Fibroblast of pulmonary artery (primary cell): Measurements from ENCODE around the gene RNF4.

Experiments
- DNase-seq: peaks from one replicate; pipeline ENCODE4 v3.0.0-alpha.2; 2010; ENCODE audit warnings: low read depth
- H3K4me3 ChIP-seq: replicated peaks from 2 replicates; pipeline ENCODE4 v1.5.1; 2011; ENCODE audit warnings: low read depth, mild to moderate bottlenecking, control low read depth, low read length, moderate library complexity
- TF ChIP-seq, protein P1 (sequence below): IDR thresholded peaks from 2 replicates; pipeline ENCODE4 v1.5.1; 2011; ENCODE audit warnings: mild to moderate bottlenecking, control low read depth, low read length, inconsistent platforms; ENCODE audit errors: missing control alignments

RNF4 gene

DNA sequence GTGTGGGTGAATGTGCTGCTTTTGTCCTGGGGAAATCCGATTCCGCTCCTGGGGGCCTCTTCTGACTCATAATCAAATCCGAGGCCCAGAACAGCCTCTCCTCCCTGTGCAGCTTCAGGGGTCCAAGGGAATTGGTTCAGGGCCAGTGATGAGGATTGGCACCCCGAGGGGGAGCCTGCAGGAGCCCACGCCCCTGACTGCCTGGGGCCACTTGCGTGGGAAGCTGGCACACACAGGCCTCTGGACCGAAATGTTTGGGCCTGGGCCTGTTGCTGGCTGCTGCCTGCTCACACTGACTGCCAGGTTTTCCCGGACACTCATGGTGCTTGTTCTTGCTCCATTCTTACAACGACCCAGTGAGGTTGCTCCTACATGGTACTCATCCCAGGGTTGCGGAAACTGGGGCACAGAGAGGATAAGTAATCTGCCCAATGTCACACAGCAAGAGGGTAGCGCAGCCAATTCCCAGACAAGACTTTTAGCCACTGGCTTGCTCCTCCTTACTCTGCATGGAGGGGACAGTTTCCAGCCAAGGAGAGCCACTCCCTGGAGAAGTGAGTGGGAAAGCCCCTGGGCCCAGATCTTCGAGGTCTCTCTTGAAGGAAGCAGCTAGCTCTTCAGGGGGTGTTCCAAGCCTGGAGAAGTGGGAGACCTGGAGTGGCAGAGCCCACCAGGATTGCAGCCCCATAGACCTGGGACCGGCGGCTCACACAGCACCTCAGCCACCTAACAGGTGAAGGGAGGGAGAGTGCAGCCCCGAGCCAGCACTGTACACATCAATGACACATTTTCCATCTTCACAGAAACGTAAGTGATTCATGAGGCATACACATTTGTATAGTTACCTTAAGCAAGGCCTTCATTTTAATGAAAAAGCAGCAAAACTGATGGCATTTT lies 29.8 kb upstream of the RNF4 start:
- H3K4me3 ChIP-seq, result no peak overlapping the region

DNA sequence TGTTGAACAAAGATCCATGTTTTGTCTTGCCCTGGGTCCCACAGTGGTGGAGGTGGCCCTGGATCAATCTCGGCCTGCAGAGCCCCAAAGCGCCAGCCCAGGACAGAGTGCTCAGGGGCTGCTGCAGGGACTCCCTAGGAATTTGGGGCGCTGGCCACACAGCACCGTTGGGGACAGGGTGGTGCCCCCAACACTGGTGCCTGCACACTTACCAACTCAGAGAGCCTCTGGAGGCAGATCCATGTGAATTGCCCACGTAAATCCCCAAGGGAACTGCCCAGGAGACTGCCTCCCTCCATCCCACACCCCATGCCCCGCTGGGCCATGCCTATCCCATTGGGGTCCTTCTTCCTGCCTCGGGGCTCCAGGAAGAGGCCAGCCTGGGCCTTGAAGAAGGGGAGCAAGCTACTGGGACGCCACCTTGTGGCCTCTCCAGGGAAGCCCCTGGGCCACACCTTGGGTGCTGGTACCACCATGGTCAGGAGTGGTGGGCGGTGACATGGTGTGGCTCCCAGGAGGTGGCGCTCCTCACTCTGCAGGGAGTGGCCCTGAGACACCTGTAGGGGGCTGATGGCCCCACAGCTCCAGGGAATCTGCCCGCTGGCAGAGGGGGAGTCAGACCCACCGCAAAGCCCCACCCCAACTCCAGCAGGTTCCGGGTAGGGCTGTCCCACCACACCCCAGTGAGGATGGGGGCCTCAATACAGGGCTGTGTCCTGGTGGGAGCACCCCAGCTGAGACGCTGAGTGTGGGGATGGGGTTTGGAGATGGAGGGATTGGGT lies 27.3 kb upstream of the RNF4 start:
- TF ChIP-seq, protein P1, sequence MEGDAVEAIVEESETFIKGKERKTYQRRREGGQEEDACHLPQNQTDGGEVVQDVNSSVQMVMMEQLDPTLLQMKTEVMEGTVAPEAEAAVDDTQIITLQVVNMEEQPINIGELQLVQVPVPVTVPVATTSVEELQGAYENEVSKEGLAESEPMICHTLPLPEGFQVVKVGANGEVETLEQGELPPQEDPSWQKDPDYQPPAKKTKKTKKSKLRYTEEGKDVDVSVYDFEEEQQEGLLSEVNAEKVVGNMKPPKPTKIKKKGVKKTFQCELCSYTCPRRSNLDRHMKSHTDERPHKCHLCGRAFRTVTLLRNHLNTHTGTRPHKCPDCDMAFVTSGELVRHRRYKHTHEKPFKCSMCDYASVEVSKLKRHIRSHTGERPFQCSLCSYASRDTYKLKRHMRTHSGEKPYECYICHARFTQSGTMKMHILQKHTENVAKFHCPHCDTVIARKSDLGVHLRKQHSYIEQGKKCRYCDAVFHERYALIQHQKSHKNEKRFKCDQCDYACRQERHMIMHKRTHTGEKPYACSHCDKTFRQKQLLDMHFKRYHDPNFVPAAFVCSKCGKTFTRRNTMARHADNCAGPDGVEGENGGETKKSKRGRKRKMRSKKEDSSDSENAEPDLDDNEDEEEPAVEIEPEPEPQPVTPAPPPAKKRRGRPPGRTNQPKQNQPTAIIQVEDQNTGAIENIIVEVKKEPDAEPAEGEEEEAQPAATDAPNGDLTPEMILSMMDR, result peak; percentile 82
- no peak overlapping the region for H3K4me3 ChIP-seq
- DNase-seq, result peak; percentile 70

More for the DNA sequence above, 29.8 kb upstream of the RNF4 start:
- DNase-seq, result no peak
- TF ChIP-seq, protein P1, result no peak

DNA sequence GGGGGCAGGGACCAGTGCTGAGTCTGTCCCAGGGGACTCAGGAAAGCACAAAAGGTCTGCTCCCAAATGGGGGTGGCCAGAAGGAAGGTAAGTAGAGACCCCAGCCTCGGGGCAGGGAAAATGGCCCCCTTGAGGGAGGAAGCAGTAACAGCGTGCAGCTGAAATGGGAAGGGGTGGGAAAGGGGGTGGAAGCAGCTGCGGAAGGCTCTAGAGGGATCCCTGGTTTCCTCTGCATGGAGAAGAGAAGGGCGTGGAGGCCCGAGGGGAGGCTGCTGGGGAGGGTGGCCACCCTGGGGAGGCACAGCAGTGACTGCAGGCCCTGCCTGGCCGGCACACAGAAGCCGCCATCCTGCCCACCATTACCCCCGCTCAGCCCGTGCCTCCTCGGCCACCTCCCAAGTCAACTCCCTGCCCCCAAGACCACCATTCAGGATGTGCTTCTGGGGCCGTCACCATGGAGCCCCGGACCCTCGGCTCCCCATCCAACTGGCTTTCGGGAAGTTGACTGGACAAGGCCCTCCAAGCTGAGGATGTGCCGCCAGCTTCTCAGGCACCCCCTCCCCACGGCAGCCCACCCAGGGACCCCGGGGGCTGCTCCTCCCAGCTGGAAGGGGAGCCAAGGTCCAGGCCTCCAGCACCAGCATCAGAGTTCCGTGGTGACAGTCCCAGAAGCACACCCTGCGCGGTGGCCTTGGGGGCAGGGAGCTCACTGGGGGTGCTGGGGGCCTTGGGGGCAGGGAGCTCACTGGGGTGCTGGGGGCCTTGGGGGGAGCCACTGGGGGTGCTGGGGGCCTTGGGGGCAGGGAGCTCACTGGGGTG lies 26.5 kb upstream of the RNF4 start:
- TF ChIP-seq, protein P1, result no peak
- no peak for DNase-seq
- no peak overlapping the region for H3K4me3 ChIP-seq

DNA sequence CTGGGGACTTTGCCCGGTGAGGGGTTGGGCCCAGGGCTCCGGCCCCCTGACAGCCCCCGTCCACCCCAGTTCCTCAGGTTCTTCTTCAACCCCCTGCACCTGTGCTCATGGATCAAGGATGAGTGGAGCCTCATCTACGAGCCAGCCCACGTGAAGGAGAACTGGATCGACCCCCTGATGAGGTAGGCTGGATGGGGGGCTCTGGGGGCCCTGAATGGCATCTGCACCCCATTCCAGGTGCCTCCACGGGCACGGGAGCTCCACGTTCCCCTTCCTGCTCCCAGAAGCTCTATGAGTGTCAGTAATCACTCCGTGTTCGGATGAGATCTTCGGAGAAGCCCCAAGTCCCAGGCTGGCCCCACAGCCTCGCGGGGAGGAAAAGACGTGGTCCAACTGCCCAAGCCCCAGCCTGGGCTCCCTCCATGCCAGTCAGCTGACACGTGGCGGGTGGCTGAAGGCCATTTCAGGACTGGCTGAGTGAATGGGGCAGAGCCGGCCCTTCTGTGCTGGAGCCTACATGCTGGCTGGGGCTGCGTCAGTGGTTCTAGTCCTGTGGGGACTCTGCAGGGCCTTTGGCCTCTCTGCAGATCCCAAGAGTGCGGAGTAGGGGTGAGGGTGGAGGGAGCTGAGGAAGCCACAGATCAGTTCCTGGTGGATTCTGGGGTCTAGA lies 25.7 kb upstream of the RNF4 start:
- no peak overlapping the region for H3K4me3 ChIP-seq
- DNase-seq, result no peak
- TF ChIP-seq, protein P1, result no peak

DNA sequence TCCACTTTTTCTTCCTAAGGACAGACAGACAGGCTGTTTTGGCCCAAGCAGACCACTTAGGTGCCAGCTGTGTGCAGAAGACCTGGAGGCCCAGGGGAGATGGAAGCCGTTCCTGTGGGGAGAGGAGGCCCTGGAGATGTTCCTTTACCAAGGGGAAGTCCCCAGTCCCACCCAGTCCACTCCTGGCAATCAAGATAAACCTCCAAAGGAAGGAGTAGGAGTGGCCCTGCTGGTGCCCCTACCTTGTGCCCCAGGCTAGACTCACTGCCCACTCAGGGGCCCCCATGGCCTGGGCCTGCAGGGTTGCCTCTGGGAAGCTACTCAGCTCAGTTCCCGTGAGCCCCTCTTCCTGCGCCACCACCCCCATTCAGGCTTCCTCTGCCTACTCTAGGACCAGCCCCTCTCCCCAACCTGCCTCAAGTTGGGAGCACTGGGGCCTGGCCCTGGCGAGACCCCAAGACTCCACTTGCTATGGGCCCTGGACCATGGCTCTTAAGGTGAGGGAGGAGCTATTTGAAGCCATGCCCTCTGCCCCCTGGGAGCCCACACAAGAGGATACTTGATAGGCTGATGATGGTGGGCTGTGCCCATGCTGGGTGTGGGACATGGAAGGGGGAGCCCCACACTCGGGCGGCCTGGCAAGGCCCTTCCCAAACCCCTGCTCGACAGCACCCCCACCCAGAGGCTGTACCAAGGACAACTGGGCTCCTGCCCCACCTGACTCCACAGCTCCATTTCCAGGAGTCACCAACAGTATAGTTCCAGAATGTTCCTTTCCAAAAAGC lies 24.8 kb upstream of the RNF4 start:
- no peak for DNase-seq
- TF ChIP-seq, protein P1, result no peak
- H3K4me3 ChIP-seq, result no peak overlapping the region
